HG02610 (cell line): ENCODE data around the gene FIBCD1.
"Not testable (repeated sequence)": the region's sequence is repeated elsewhere in the genome, so short reads cannot be mapped to it uniquely, and the experiment has no call there.

Experiments
- ATAC-seq: cut with Tn5 transposase; IDR thresholded peaks from one replicate; pipeline ENCODE4 v1.9.1; 2021; ENCODE audit warnings: mild to moderate bottlenecking, moderate library complexity; ENCODE audit not compliant: unreplicated experiment

FIBCD1 gene

DNA sequence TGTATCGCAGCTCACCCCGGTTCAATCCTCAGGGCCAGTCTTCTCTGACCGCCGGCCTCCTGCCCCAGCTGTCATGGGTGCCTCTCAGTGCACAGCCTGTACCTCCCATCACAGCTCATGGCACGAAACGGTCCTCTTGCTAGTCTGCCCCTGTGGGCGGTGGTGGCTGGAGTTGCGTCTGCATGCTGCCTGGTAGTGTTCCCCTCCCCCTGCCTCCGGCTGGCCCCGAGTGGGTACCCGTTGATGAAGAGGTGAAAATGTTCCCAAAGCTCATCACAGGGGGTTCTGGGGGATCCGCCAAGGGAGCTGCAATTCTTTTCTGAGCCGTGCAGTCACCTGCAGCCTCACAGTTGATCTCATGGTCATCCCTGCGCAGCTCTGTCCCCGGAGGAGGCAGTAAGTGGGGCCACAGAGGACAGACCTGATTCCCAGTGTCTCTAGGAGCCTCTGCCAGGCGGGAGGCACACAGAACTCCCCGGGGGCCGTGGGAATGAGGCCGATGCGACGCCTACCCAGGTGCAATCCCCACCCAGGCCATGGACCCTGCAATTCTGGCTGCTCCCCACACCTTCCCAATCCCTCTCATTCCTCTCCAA lies 34.7 kb upstream of the FIBCD1 start:
- ATAC-seq, result no peak

- ATAC-seq, result no peak
These were observed 34.1 kb upstream of the FIBCD1 start for GRCh38 chr9:130972957-130973685.

DNA sequence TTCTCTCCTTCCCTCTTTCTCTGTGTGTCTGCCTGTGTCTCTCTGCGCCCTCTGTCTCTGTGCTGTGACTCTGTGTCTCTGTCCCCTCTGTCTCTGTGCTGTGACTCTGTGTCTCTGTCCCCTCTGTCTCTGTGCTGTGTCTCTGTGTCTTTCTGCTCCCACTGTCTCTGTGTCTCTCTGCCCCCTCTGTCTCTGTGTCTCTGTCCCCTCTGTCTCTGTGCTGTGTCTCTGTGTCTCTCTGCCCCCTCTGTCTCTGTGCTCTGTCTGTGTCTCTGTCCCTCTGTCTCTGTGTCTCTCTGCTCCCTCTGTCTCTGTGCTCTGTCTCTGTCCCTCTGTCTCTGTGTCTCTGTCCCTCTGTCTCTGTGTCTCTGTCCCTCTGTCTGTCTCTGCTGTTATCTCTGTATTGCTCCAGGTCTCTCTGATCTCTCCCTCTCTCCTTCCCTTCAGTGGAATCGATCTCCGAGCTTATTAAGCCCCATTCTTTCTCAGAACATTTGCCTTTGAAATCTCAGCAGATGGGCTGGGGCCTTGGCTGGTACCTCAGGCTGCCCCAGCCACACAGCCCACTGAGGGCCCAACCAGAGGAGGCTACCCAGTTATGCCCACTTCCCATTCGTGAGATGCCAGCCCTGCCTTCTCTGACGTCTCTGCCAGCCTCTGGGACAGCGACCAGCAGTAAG lies 33.4 kb upstream of the FIBCD1 start:
- no peak for ATAC-seq

DNA sequence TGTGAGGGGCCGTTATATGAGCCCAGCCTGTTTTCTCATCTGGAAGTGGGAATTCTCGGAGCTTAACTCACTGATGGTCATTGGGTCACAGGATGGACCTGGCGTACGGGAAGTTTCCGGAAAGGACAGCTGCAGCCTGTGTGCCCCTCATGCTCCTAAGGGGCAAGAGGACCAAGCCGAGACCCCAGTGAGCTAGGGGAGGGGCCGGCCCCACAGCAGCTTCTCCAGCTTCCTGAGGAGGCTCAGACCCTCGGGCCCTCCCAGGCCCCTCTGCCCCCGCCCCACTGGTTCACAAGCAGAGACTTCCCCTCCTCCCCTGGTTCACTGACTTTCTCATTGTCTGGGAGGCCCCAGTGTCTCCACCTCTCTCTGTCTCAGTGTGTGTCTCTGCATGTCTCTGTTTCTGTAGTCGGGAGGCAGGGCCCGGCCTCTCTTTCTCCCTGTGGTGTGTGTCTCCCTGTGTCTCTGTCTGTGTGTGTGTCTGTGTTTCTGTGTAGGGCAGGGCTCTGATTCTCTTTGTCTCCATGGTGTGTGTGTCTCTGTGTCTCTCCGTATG lies 32.3 kb upstream of the FIBCD1 start:
- ATAC-seq, result no peak

DNA sequence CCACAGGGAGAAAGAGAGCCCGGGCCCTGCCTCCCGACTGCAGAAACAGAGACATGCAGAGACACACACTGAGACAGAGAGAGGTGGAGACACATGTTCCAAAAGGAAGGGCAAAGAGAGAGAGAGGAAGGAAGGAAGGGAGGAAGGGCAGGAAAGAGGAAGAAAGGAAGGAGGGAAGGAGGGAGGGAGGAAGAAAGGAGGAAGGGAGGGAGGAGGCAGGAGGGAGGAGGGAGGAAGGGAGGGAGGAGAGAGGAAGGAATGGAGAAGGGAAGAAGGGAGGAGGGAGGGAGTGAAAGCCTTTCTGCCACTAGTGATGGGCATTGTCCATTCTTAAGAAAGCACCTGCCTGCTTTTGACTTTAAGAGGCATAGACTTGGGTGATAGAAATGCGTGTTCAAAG lies 31.8 kb upstream of the FIBCD1 start:
- ATAC-seq, result no peak

GRCh38 chr9:130970052-130970451 lies 31.0 kb upstream of the FIBCD1 start:
- no peak for ATAC-seq

DNA sequence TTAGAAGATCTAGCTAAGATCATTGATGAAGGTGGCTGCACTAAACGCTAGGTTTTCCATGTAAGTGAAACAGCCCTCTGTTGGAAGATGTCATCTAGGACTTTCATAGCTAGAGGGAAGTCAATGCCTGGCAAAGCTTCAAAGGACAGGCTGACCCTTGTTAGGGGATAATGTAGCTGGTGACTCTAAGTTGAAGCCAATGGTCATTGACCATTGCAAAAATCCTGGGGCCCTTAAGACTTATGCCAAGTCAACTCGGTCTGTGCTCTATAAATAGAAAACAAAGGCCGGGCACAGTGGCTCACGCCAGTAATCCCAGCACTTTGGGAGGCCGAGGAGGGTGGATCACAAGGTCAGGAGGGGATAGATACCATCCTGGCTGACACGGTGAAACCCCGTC lies 26.6 kb upstream of the FIBCD1 start:
- no peak for ATAC-seq

DNA sequence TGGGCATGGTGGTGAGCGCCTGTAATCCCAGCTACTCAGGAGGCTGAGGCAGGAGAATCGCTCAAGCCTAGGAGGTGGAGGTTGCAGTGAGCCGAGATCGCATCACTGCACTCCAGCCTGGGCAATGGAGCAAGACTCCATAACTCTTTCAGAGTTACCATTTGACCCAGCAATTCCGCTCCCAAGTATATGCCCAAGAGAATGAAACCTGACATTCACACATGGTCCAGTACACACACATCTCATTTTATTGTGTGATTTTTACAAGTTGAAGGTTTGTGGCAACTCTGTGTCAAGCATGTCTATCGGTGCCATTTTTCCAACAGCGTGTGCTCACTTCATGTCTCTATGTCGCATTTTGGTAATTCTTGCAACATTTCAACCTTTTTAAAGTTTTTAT lies 24.9 kb upstream of the FIBCD1 start:
- no peak for ATAC-seq

DNA sequence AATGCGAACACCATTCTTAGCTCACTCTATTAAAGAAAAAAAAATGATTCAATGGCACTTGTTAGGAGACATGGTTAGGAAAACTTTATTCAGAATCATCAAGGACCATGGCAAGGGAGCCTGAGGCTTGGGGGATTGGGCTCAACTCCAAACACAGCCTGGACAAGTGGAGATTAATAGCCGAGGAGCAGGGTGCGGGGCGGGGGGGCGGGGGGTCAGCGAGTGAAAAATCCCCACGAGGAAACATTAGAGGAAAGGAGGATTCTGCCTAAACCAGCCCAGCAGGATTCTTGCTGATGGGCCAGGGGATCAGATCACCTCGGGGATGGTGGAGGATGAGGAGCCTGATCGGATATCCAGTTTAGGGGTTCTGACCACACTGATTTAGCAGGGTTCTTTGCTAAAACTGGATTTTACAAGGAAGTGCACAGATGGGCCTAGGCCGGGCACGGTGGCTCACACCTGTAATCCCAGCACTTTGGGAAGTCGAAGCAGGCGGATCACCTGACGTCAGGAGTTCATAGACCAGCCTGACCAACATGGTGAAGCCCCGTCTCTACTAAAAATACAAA lies 24.4 kb upstream of the FIBCD1 start:
- ATAC-seq, result no peak

- no peak for ATAC-seq
These were observed 23.6 kb upstream of the FIBCD1 start for GRCh38 chr9:130962418-130963316.

- ATAC-seq, result no peak
These were observed 22.7 kb upstream of the FIBCD1 start for GRCh38 chr9:130961511-130962300.

DNA sequence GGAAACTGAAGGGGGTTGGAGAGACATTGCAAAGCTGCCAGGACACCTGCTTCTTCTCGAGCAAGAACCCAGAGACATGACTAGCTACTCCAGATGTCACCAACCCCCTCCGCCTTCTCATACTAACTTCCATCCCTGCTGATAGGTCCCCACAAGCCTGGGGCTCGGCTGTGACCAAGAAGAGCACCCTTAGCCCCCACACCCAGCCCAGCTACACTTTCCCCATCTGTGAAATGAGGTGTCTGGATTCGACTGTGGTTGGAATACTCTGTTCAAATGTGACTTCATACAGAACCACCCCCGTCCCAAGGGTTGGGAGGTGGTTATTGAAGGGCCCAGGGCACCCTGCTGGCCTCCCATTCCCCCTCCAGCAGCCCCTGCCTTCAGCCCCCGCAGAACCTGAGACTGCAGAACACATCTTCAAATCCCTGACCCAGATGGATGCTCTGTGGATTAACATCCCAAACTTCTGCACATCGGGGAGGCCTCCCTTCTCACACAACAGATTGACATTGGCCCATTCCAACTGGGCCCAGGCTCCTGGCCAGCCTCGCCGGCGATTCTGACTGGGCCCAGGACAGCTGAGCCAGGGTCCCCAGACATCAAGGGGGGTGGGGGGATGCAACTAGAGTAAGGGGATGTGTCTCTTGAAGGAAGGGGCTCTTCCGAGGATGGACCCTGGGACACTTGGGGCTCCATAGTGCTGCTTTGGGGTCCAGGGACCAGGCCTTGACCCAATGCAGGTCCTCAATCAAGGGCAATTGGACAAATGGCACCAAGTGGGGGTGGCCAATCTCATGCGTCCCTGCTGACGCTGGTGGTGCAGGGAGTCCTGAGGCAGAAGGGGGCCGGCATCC lies 21.7 kb upstream of the FIBCD1 start:
- ATAC-seq, result no peak

GRCh38 chr9:130959809-130960334 lies 20.8 kb upstream of the FIBCD1 start:
- no peak for ATAC-seq

- ATAC-seq, result not testable (repeated sequence)
These were observed 19.5 kb upstream of the FIBCD1 start for GRCh38 chr9:130958564-130958963.

GRCh38 chr9:130957451-130958203 lies 18.6 kb upstream of the FIBCD1 start:
- ATAC-seq, result no peak

DNA sequence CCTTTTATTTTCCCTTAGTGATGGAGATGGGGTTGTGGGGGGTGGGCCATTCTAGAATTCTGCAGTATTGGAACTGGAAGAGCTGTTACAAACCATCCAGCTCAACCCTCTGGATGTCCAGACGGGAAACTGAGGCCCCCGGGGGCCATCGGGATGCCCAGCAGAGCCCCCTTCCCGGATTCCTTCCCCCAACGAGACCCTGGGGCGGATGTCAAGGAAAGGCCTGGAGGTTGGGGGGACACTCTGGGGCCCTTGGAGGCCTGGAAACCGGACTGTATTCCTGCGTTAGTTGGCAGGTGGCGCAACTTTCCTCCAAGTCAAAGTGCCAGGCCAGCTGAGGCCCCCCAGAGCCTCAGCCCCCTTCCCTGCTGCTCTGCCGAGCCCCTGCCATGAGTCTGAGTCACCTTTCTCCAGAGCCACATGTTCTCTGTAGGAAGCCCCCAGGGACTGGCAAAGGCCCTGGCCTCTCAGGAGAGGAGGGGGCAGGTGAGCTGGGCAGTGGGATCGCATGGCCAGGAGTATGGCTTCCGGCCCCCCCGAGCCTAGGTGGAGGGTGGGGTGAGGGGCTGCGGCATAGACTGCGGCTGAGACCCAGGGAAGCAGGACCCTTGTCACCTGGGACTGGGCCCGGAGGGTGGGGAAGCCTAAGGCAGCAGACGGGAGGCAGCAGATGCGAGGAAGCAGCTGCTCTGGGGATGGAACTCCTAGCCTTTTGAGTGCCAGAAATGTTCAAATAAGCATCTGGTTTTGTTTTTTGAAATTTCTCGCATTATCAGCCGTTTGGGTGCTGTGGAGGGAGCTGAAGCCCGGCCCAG lies 17.8 kb upstream of the FIBCD1 start:
- ATAC-seq, result no peak
